ENCODE measurements around the gene CASQ1.

GRCh38 chr1:160204526-160205241 lies 14.3 kb downstream of the CASQ1 start:
- TF ChIP-seq, protein P1, sequence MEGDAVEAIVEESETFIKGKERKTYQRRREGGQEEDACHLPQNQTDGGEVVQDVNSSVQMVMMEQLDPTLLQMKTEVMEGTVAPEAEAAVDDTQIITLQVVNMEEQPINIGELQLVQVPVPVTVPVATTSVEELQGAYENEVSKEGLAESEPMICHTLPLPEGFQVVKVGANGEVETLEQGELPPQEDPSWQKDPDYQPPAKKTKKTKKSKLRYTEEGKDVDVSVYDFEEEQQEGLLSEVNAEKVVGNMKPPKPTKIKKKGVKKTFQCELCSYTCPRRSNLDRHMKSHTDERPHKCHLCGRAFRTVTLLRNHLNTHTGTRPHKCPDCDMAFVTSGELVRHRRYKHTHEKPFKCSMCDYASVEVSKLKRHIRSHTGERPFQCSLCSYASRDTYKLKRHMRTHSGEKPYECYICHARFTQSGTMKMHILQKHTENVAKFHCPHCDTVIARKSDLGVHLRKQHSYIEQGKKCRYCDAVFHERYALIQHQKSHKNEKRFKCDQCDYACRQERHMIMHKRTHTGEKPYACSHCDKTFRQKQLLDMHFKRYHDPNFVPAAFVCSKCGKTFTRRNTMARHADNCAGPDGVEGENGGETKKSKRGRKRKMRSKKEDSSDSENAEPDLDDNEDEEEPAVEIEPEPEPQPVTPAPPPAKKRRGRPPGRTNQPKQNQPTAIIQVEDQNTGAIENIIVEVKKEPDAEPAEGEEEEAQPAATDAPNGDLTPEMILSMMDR (IDR thresholded peaks at IDR 0.05; ENCODE audit: low read depth, low read length): no peak
- TF ChIP-seq MAX (IDR thresholded peaks at IDR 0.05; ENCODE audit: low read depth, low read length): no peak
- no peak for TF ChIP-seq POLR2A (IDR thresholded peaks at IDR 0.05; ENCODE audit: extremely low read depth, insufficient read length)
- TF ChIP-seq MYC (IDR thresholded peaks at IDR 0.05; ENCODE audit: low read depth, low read length): no peak
